H9 (cell line): ENCODE measurements around the gene SLC17A2. TPM values are rescaled to one million over a fixed set of nuclear protein-coding genes. Genes with fewer than 3 reads are reported as not detected.

Experiments
- DNase-seq: peaks from one replicate; pipeline ENCODE4 v3.0.0-alpha.2; 2017
- H2AFZ ChIP-seq: one replicate; pipeline ENCODE4 v1.6.1; 2013; ENCODE audit warnings: mild to moderate bottlenecking, low read length, control low read depth, moderate library complexity
- H2AK5ac ChIP-seq: 2 replicates; pipeline ENCODE4 v1.6.1; 2013; ENCODE audit warnings: low read length, control low read depth, mixed read lengths; ENCODE audit not compliant: insufficient read length
- H2BK120ac ChIP-seq: one replicate; pipeline ENCODE4 v1.6.1; 2013; ENCODE audit warnings: low read depth, mild to moderate bottlenecking, low read length, control low read depth, inconsistent platforms; ENCODE audit not compliant: poor library complexity, severe bottlenecking
- H2BK12ac ChIP-seq: 2 replicates; pipeline ENCODE4 v1.6.1; 2013; ENCODE audit warnings: low read length, control low read depth, mixed read lengths, low read depth; ENCODE audit not compliant: insufficient read length
- H2BK15ac ChIP-seq: 2 replicates; pipeline ENCODE4 v1.6.1; 2013; ENCODE audit warnings: low read depth, low read length, control low read depth
- H2BK20ac ChIP-seq: one replicate; pipeline ENCODE4 v1.6.1; 2013; ENCODE audit warnings: low read depth, mild to moderate bottlenecking, low read length, control low read depth, inconsistent platforms; ENCODE audit not compliant: poor library complexity, severe bottlenecking
- H2BK5ac ChIP-seq: 2 replicates; pipeline ENCODE4 v1.6.1; 2013; ENCODE audit warnings: low read length, control low read depth, mixed read lengths; ENCODE audit not compliant: insufficient read length
- H3K14ac ChIP-seq: 2 replicates; pipeline ENCODE4 v1.6.1; 2013; ENCODE audit warnings: low read length, control low read depth; ENCODE audit not compliant: insufficient read depth
- H3K18ac ChIP-seq: 2 replicates; pipeline ENCODE4 v1.6.1; 2013; ENCODE audit warnings: low read depth, mild to moderate bottlenecking, mixed read lengths, low read length, control low read depth; ENCODE audit not compliant: insufficient read length
- H3K23ac ChIP-seq: 2 replicates; pipeline ENCODE4 v1.6.1; 2013; ENCODE audit warnings: low read length, control low read depth, mixed read lengths, low read depth; ENCODE audit not compliant: insufficient read length
- H3K23me2 ChIP-seq: 2 replicates; pipeline ENCODE4 v1.6.1; 2013; ENCODE audit warnings: low read depth, mild to moderate bottlenecking, mixed read lengths, low read length, control low read depth; ENCODE audit not compliant: insufficient read length, poor library complexity, severe bottlenecking
- H3K27ac ChIP-seq: 2 replicates; pipeline ENCODE4 v1.5.1; 2013; ENCODE audit warnings: low read length, control low read depth, mixed read lengths, low read depth; ENCODE audit not compliant: insufficient read length
- H3K27me3 ChIP-seq: 2 replicates; pipeline ENCODE4 v1.6.1; 2013; ENCODE audit warnings: low read length, control low read depth, inconsistent platforms; ENCODE audit not compliant: insufficient read depth
- H3K4ac ChIP-seq: 2 replicates; pipeline ENCODE4 v1.6.1; 2013; ENCODE audit warnings: low read depth, mild to moderate bottlenecking, control low read depth, inconsistent platforms, low read length, moderate library complexity
- H3K4me1 ChIP-seq: 2 replicates; pipeline ENCODE4 v1.6.1; 2013; ENCODE audit warnings: low read length, control low read depth, inconsistent platforms; ENCODE audit not compliant: insufficient read depth
- H3K4me2 ChIP-seq: 2 replicates; pipeline ENCODE4 v1.6.1; 2013; ENCODE audit warnings: low read length, control low read depth, mixed read lengths; ENCODE audit not compliant: insufficient read length, insufficient read depth
- H3K56ac ChIP-seq: 2 replicates; pipeline ENCODE4 v1.6.1; 2013; ENCODE audit warnings: low read depth, mild to moderate bottlenecking, mixed read lengths, low read length, control low read depth; ENCODE audit not compliant: insufficient read length
- H3K79me1 ChIP-seq: 2 replicates; pipeline ENCODE4 v1.6.1; 2013; ENCODE audit warnings: low read depth, mild to moderate bottlenecking, moderate library complexity, low read length, control low read depth, inconsistent platforms; ENCODE audit not compliant: insufficient read depth, poor library complexity, severe bottlenecking
- H3K79me2 ChIP-seq: 2 replicates; pipeline ENCODE4 v1.6.1; 2013; ENCODE audit warnings: low read length, control low read depth, inconsistent platforms; ENCODE audit not compliant: insufficient read depth
- H3K9ac ChIP-seq: 2 replicates; pipeline ENCODE4 v1.6.1; 2013; ENCODE audit warnings: low read length, control low read depth, mixed read lengths; ENCODE audit not compliant: insufficient read length; ENCODE audit errors: extremely low read depth
- H3K9me3 ChIP-seq: one replicate; pipeline ENCODE4 v1.6.1; 2013; ENCODE audit warnings: low read depth, low read length, inconsistent platforms; ENCODE audit not compliant: control insufficient read depth
- H3T11ph ChIP-seq: one replicate; pipeline ENCODE4 v1.6.1; 2013; ENCODE audit warnings: mild to moderate bottlenecking, low read length, control low read depth, inconsistent platforms
- H4K20me1 ChIP-seq: one replicate; pipeline ENCODE4 v1.6.1; 2013; ENCODE audit not compliant: control insufficient read depth, insufficient read length, insufficient read depth
- H4K5ac ChIP-seq: 2 replicates; pipeline ENCODE4 v1.6.1; 2013; ENCODE audit warnings: low read depth, mild to moderate bottlenecking, mixed read lengths, low read length, control low read depth; ENCODE audit not compliant: insufficient read length
- H4K8ac ChIP-seq: replicated peaks from 2 replicates; pipeline ENCODE4 v1.6.1; 2013; ENCODE audit warnings: low read length, control low read depth, mixed read lengths, low read depth; ENCODE audit not compliant: insufficient read length
- H4K91ac ChIP-seq: 2 replicates; pipeline ENCODE4 v1.6.1; 2013; ENCODE audit warnings: low read depth, mild to moderate bottlenecking, moderate library complexity, mixed read lengths, low read length, control low read depth; ENCODE audit not compliant: insufficient read length
- H3K27ac Mint-ChIP-seq, 3 experiments: 2 replicates in 2 of 3; 3 replicates in 1 of 3; pipeline ENCODE4 v1.8.0; 2020 to 2021; ENCODE audit warnings: mixed read lengths in 3 of 3, mild to moderate bottlenecking in 1 of 3, moderate library complexity in 1 of 3
- H3K27me3 Mint-ChIP-seq: 2 replicates; pipeline ENCODE4 v1.8.0; 2021; ENCODE audit warnings: low read depth, mild to moderate bottlenecking, moderate library complexity, mixed read lengths
- H3K36me3 Mint-ChIP-seq, 3 experiments: 2 replicates in 2 of 3; 3 replicates in 1 of 3; pipeline ENCODE4 v1.8.0; 2020 to 2021; ENCODE audit warnings: low read depth in 3 of 3, mixed read lengths in 3 of 3; ENCODE audit not compliant: insufficient read depth in 1 of 3
- H3K4me1 Mint-ChIP-seq, 2 experiments: 2 replicates each; pipeline ENCODE4 v1.8.0; 2020; ENCODE audit warnings: mixed read lengths in 2 of 2
- H3K4me3 Mint-ChIP-seq, 2 experiments: 2 replicates in 1 of 2; 3 replicates in 1 of 2; pipeline ENCODE4 v1.8.0; 2020 to 2021; ENCODE audit warnings: mild to moderate bottlenecking in 2 of 2, mixed read lengths in 2 of 2, moderate library complexity in 1 of 2
- H3K9me3 Mint-ChIP-seq, 2 experiments: 2 replicates in 1 of 2; 3 replicates in 1 of 2; pipeline ENCODE4 v1.8.0; 2020; ENCODE audit warnings: mild to moderate bottlenecking in 2 of 2, mixed read lengths in 2 of 2, moderate library complexity in 1 of 2
- CTCF ChIP-seq: fragments of 200-600 bp; sonication (generic); conservative IDR thresholded peaks from 3 replicates; pipeline ENCODE4 v1.8.0; 2021; ENCODE audit warnings: antibody characterized with exemption, mild to moderate bottlenecking
- WGBS: extraction: QIAGEN DNeasy Blood & Tissue Kit; methylation state at CpG from one replicate; pipeline ENCODE4 v1.1.7; 2013; ENCODE audit warnings: missing lambda C conversion rate, low lambda C conversion rate, mixed read lengths; ENCODE audit not compliant: insufficient read length; ENCODE audit errors: extremely low coverage; 5-methylcytosine and 5-hydroxymethylcytosine counted together
- total RNA-seq: library from RNA; stranded (reverse); gene quantifications from 2 replicates; pipeline ENCODE4 v1.2.1, GENCODE V29; 2021

Gene SLC17A2
- total RNA-seq, 1 experiment from 2014 or later: not detected

GRCh38 chr6:25972902-25973301 is 42.4 kb upstream of the SLC17A2 start:
- Histone ChIP-seq H2BK5ac (no peak overlapping the region), H3K4me2 (no peak overlapping the region), H3K4me1 (no peaks in the 10 kb centered on the region), H3K79me2 (no peaks in the 10 kb centered on the region), H2AFZ (no peak overlapping the region), H3K4ac (no peak overlapping the region), H2BK15ac (no peak overlapping the region), H3K79me1 (no peaks in the 10 kb centered on the region), H4K20me1 (no peaks in the 10 kb centered on the region), H3T11ph (no peak overlapping the region), H3K56ac (no peak overlapping the region), H2BK120ac (no peak overlapping the region), H4K8ac (no peak overlapping the region), H3K23ac (no peak overlapping the region), H3K9me3 (no peaks in the 10 kb centered on the region), H4K5ac (no peak overlapping the region), H4K91ac (no peak overlapping the region), H3K18ac (no peak overlapping the region), H3K23me2 (no peaks in the 10 kb centered on the region), H2BK12ac (no peak overlapping the region), H2BK20ac (no peak overlapping the region), H3K27ac (no peak overlapping the region), H3K9ac (no peak overlapping the region), H2AK5ac (no peak overlapping the region), H3K14ac (no peak overlapping the region), H3K27me3 (no peaks in the 10 kb centered on the region)
- Mint-ChIP-seq H3K4me3 (no peak overlapping the region), H3K36me3 (peaks cover 2 to 30% (median 30%) of the 10 kb centered on the region in 3 experiments; a peak in 6 of 7 replicates), H3K27me3 (no peaks in the 10 kb centered on the region), H3K9me3 (no peaks in the 10 kb centered on the region), H3K27ac (no peak overlapping the region), H3K4me1 (peaks cover 6 to 11% of the 10 kb centered on the region in 2 experiments)
- no peak for DNase-seq
- no CpG with 5 or more reads among the region's 5 CpGs for WGBS
- TF ChIP-seq CTCF: no peak
